ENCODE results near the gene CLCN3. TPM values are rescaled to one million over a fixed set of nuclear protein-coding genes. Genes with fewer than 3 reads are reported as not detected.

The CLCN3 gene
- total and polyA plus RNA-seq, 2 of the 13 experiments (the other 11 are each of a cell fraction or from before 2014, with no cell fraction given) = 13.6 to 23.7 TPM

GRCh38 chr4:169619958-169620879, at the start of gene CLCN3 (continued):
- peak; percentile 91 for TF ChIP-seq THAP11 (CRISPR knock-in tag; IDR thresholded peaks at IDR 0.05)
- 0 out of 2 replicates have a peak, but pooled peaks have one; percentile 19 for TF ChIP-seq U2AF2 (IDR thresholded peaks at IDR 0.05; ENCODE audit: low read depth, low read length)
- TF ChIP-seq ATF7-NPFF (CRISPR knock-in tag; IDR thresholded peaks at IDR 0.05; ENCODE audit: low read depth) = no peak; the same call in 1 of the 2 replicates
- TF ChIP-seq ZNF703 (CRISPR knock-in tag; IDR thresholded peaks at IDR 0.05; ENCODE audit: borderline replicate concordance) = no peak
- no peak for TF ChIP-seq HNRNPUL1 (IDR thresholded peaks at IDR 0.05; ENCODE audit: low read depth, low read length)
- no peak for TF ChIP-seq ZNF510 (CRISPR knock-in tag; IDR thresholded peaks at IDR 0.05; ENCODE audit: low read depth)
- no peak for TF ChIP-seq ZFP62 (CRISPR knock-in tag; IDR thresholded peaks at IDR 0.05)
- peak; percentile 60; the same call in 1 of the 2 replicates for TF ChIP-seq GTF2F1 (IDR thresholded peaks at IDR 0.05; ENCODE audit: low read length)
- TF ChIP-seq SKIL (CRISPR knock-in tag; IDR thresholded peaks at IDR 0.05; ENCODE audit: borderline replicate concordance) = no peak
- 0 out of 2 replicates have a peak, but pooled peaks have one; percentile 50 for TF ChIP-seq ZNF441 (CRISPR knock-in tag; IDR thresholded peaks at IDR 0.05; ENCODE audit: borderline replicate concordance)
- TF ChIP-seq NFIC (IDR thresholded peaks at IDR 0.05; ENCODE audit: low read length) = no peak
- TF ChIP-seq TBX3 (IDR thresholded peaks at IDR 0.05; ENCODE audit: borderline replicate concordance) = peak; percentile 94
- peak; percentile 66; the same call in 1 of the 2 replicates for TF ChIP-seq JUN (CRISPR knock-in tag; IDR thresholded peaks at IDR 0.05)
- no peak for TF ChIP-seq NCOA1 (CRISPR knock-in tag; IDR thresholded peaks at IDR 0.05)
- peak; percentile 85 for TF ChIP-seq ZNF275 (CRISPR knock-in tag; IDR thresholded peaks at IDR 0.05; ENCODE audit: borderline replicate concordance)
- TF ChIP-seq NKX3-1 (CRISPR knock-in tag; IDR thresholded peaks at IDR 0.05) = no peak; the same call in 1 of the 2 replicates
- TF ChIP-seq ZBTB20 (CRISPR knock-in tag; IDR thresholded peaks at IDR 0.05; ENCODE audit: borderline replicate concordance, low read depth) = 0 out of 2 replicates have a peak, but pooled peaks have one; percentile 23
- TF ChIP-seq ZNF589 (CRISPR knock-in tag; conservative IDR thresholded peaks at IDR 0.05) = peak; percentile 60; the same call in 1 of the 2 replicates
- 0 out of 2 replicates have a peak, but pooled peaks have one; percentile 24 for TF ChIP-seq GLI4 (CRISPR knock-in tag; IDR thresholded peaks at IDR 0.05; ENCODE audit: borderline replicate concordance)
- TF ChIP-seq SOX13 (IDR thresholded peaks at IDR 0.05) = no peak
- TF ChIP-seq SOX13 (CRISPR knock-in tag; conservative IDR thresholded peaks at IDR 0.05 in 1 of 2, IDR thresholded peaks at IDR 0.05 in 1 of 2) = peak in 1 of 2 experiments; percentile 34; a peak in 2 of 4 replicates
- 0 out of 2 replicates have a peak, but pooled peaks have one; percentile 39 for TF ChIP-seq ZMYM2 (CRISPR knock-in tag; IDR thresholded peaks at IDR 0.05)
- no peak for TF ChIP-seq RFX3 (CRISPR knock-in tag; IDR thresholded peaks at IDR 0.05)
- no peak for TF ChIP-seq HMG20B (CRISPR knock-in tag; conservative IDR thresholded peaks at IDR 0.05)
- TF ChIP-seq GRHL1 (CRISPR knock-in tag; conservative IDR thresholded peaks at IDR 0.05) = no peak

Data from HepG2 (cell line).